ENCODE measurements around the gene IL17RE.
A peak's percentile ranks its signal among the peaks of the same experiment; 100 is the strongest.

The IL17RE gene

GRCh38 chr3:9884555-9885165 lies 18.0 kb upstream of the IL17RE start:
- TF ChIP-seq CTCF (conservative IDR thresholded peaks at IDR 0.05) = no peak
- no peak overlapping the region for H3K27ac ChIP-seq

- H3K27ac ChIP-seq = no peak overlapping the region
- TF ChIP-seq ZFX (IDR thresholded peaks at IDR 0.05) (no peak), CTCF (conservative IDR thresholded peaks at IDR 0.05) (no peak)
Measured at GRCh38 chr3:9886328-9886727, 16.3 kb upstream of the IL17RE start.

GRCh38 chr3:9887480-9887879 lies 15.2 kb upstream of the IL17RE start:
- no peak for TF ChIP-seq CTCF (conservative IDR thresholded peaks at IDR 0.05)
- TF ChIP-seq ZFX (IDR thresholded peaks at IDR 0.05) = no peak

GRCh38 chr3:9888540-9888939 lies 14.1 kb upstream of the IL17RE start:
- TF ChIP-seq ZFX (IDR thresholded peaks at IDR 0.05) = no peak
- TF ChIP-seq CTCF (conservative IDR thresholded peaks at IDR 0.05) = no peak

More at GRCh38 chr3:9887480-9887879, 15.2 kb upstream of the IL17RE start:
- H3K27ac ChIP-seq = no peak overlapping the region

GRCh38 chr3:9889405-9889804 lies 13.2 kb upstream of the IL17RE start:
- no peak for TF ChIP-seq CTCF (conservative IDR thresholded peaks at IDR 0.05)
- TF ChIP-seq ZFX (IDR thresholded peaks at IDR 0.05) = no peak
- H3K27ac ChIP-seq = no peak overlapping the region

More at GRCh38 chr3:9888540-9888939, 14.1 kb upstream of the IL17RE start:
- H3K27ac ChIP-seq = no peak overlapping the region

- TF ChIP-seq CTCF (conservative IDR thresholded peaks at IDR 0.05) (no peak), ZFX (IDR thresholded peaks at IDR 0.05) (peak; percentile 75)
- peak within 1 kb of the TSS; percentile 95 for H3K27ac ChIP-seq
Measured at GRCh38 chr3:9890249-9891071, 12.2 kb upstream of the IL17RE start, which contains the start of gene JAGN1. Gene JAGN1, plus strand, starts transcription at chr3:9890610. Its CDS starts 113 bp downstream, at chr3:9890723.

GRCh38 chr3:9891072-9891622 lies 11.5 kb upstream of the IL17RE start:
- TF ChIP-seq CTCF (conservative IDR thresholded peaks at IDR 0.05) (no peak), ZFX (IDR thresholded peaks at IDR 0.05) (no peak)

More at GRCh38 chr3:9891072-9891622, 11.5 kb upstream of the IL17RE start:
- H3K27ac ChIP-seq = peak overlapping the region; percentile 95

Data from C4-2B (cell line).